GM04504 (cell line): Measurements from ENCODE around the gene HS3ST5.

Experiments
- DNase-seq: peaks from one replicate; pipeline ENCODE4 v3.0.0-alpha.2; 2012; ENCODE audit warnings: low read depth

HS3ST5 gene

GRCh38 chr6:114195027-114195365 is 147.8 kb downstream of the HS3ST5 start:
- no peak for DNase-seq

GRCh38 chr6:114194362-114195026 is 148.3 kb downstream of the HS3ST5 start:
- no peak for DNase-seq

DNA sequence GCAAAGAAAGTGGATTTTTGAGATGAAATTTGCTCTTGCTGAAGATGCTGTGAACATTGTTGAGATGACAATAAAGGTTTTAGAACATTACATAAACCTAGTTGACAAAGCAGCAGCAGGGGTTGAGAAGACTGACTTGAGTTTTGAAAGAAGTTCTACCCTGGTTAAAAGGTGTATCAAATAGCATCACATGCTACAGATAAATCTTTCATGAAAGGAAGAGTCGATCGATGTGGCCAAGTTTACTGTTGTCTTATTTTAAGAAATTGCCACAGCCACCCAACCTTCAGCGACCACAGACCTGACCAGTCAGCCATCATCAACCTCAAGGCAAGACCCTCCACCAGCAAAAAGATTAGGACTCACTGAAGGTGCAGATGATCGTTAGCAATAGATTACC is 155.3 kb downstream of the HS3ST5 start:
- no peak for DNase-seq

GRCh38 chr6:114181664-114182063 is 161.2 kb downstream of the HS3ST5 start:
- no peak for DNase-seq

DNA sequence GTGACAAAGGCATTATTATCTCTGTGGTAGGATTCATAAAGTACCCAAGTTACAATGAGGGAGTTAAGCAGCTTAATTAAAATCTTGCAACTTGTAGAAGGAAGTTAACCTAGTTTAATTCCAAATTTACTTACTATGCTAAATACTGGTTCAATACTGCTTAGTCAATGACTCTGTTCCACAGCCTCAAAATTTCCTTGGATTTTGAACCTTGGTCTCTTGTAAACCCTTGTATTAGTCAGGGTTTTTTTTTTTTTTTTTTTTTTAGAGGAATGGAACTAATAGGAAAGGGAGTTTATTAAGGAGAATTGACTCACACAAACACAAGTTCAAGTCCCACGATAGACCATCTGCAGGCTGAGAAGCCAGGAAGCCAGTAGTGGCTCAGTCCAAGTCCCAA is 163.4 kb downstream of the HS3ST5 start:
- no peak for DNase-seq

DNA sequence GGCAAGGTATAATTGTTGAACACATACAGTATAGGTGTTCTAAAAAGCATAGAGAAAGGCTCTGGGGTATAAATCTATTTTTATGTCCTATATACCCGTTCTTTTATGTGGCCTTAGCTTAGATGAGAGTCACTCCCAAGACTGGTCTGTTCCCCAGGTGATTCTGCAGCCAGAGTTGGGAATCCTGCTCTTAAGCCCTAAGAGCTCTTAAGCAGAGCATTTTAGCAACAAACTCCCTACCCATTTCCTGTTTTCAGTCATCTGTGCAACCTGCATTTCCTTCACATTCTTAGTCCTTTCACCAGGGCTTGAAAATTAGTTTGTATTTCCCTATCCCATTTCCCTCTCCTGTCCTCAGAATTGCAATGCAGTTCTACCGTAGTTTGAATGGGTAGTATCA is 166.1 kb downstream of the HS3ST5 start:
- no peak for DNase-seq

DNA sequence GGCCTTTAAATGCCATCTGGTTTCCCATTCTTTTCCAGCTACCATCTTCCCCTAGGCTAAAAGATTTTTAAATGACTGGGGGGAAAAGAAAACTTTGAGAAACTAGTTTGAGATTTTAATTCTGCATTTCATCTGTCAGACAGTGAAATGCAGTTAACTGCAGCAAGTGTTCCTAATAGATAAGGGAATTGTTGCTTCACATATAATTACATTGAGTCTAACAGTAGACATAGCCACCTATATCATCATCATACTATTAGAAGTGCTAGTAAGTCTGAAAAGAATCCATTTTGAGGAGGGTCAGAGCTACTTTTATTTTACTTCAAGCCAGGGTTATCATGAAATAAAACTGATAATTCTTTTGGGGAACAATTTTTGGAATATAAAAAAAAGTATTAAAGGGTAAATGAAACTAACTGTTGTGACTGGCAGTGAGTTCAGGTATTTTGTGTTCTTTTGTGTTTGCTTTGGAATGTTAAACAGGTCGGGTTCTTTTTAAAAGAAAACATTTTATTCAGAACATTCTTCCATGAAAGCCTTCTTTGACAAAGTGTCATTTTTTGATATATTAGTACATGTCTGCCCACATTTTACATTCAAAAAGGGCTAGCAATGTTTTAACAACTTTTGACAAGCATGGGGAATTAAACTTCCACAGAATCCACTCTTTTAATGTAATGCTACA is 170.1 kb downstream of the HS3ST5 start:
- DNase-seq = no peak

DNA sequence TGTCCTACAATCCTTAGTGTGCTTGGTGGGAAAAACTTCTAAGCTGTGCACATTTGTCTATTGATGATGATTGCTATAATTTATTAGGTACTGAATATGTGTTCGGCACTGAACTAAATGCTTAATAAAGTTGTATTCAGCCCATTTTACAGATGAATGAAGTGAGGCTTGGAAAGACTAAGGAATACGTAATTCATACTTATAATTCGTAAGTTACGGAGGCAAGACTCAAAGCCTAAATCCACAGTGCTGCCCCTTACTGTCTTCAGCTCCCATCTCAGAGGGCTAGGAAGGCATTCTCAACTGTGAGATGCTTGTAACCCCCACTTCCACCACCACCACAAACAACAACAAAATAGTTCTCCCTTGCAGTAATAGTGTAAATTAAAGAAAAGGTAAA is 171.3 kb downstream of the HS3ST5 start:
- DNase-seq = no peak

GRCh38 chr6:114170958-114171387 is 171.8 kb downstream of the HS3ST5 start:
- no peak for DNase-seq

GRCh38 chr6:114170372-114170771 is 172.5 kb downstream of the HS3ST5 start:
- DNase-seq = no peak

- DNase-seq = no peak
These were observed 173.1 kb downstream of the HS3ST5 start for GRCh38 chr6:114169763-114170162.

GRCh38 chr6:114167583-114168576 is 174.9 kb downstream of the HS3ST5 start:
- DNase-seq = no peak

- DNase-seq = no peak
These were observed 178.6 kb downstream of the HS3ST5 start for GRCh38 chr6:114164207-114164606.

GRCh38 chr6:114162691-114163347 is 180.0 kb downstream of the HS3ST5 start:
- no peak for DNase-seq

DNA sequence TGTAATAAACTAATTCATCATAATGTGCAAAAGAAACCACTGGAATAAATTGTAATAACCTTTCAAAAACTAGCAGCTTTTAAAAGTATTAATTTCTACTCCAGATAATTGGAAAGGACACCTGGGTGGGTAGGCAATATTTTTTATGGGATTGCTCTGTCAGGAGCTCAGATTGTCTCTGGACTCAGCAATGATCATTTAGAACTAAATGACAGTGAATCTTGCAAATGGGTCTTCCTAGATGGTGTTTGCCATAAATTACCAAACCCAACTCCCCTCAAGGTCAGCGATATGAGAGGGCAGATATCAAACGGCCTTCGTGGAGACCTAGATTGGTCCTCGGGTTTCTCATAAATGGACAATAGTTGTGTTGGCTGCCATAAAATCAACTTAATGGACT is 181.9 kb downstream of the HS3ST5 start:
- DNase-seq = no peak

DNA sequence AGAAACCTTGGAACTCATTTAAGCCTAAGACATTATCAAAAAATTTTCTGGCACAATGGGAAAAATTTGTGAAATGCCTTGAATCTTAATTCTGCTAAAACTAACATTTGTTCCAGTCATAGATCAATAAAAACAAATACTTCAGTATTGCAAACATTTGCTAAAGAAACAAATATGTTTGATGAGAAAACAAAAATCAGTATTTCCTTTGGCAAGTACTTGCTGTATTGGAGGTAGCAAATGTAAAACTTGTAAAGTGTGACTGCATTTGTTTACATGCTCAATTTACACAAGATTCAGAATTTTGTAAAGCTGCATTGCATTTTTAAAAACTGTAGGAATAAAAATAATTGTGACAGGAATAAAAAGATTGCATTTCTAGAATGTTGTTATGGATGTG is 183.1 kb downstream of the HS3ST5 start:
- DNase-seq = no peak

DNA sequence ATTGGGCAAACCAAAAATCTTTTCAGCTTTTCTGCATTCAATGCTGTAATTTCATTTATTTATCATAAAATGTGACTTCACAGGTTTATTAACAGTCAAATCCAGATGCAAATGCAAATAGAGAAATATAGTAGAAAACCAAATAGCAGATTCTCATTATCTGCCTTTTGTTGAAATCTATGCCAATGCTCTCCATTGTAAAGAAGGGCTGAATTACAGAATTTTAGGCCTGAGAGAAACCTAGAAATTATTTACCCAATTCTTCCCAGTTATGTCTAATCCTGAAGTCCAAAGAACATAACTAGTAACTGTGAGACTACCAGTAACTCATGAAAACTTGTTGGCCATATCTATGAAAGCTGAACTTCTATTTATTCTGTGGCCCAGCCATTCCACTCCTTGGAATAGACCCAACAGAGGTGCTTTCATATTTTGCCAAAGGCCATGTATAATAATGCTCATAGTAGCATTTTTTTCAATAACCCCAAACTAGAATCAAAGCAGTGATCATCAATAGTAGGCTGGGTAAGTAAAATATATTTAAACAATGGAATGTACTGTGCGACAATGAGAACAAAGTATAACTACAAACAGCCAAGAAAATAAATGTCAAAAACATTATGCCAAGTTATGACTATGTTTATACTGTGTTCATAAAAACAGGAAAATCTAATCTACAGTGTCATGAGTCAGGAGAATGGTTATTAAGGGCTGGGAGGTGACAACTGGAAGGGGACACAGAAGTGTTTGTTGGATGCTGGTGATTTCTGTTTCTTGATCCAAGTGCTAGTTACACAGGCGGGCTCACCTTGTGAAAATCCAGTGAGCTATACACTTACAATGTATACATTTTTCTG is 183.8 kb downstream of the HS3ST5 start:
- no peak for DNase-seq

DNA sequence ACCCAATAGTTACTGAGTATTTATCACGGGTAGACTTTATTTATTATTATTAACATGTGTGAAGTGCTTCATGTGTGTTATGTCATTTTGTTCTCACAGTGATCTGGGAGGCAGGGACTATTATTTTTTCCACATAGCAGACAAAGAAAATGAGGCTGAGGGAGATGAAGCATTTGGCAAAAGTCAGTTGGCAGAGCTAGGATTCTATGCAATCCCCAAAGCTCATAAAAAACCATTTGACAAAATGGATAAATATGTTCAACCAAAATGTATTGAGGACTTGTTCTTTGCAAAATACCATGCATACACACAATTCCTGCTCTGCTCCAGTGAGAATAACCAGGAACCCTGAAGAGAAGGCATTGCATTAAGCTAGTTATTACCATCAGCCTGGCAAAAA is 184.4 kb downstream of the HS3ST5 start:
- no peak for DNase-seq

DNA sequence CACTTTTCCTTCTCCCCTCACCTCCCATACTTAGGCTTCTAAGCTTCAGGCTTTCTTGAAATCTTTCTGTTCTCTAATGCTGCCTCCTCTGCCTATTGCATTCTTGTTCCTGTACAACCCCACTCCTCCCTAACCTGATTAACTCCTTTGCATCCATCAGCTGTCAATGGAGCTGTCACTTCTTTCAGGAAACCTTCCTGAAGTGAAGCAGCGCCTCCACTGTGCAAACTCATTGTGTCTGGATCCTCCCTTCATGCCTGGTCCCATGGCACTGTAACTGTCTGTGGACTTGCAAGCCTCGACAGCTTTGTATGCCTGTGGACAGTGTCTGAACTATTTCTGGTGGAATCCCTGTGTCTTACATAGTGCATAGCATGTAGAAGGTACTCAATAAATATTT is 185.0 kb downstream of the HS3ST5 start:
- no peak for DNase-seq

DNA sequence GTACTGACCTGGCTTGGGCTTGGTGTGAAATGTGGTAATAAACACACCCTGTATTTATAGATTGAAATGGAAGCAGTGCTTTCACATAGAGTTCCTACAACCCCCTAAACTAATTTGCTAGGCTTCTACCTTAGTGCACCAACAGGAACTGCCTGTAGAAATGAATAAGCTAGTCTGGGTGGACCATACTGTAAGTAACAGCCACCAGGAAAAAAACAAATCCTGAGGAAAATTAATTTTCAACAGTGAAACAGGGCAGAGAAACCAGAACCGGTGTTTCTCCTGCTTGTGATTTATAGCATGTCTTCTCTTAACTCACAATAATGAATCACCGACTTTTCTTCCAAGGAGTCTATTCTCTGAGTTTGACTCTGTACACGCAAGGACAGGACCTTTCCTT is 187.1 kb downstream of the HS3ST5 start:
- no peak for DNase-seq

DNA sequence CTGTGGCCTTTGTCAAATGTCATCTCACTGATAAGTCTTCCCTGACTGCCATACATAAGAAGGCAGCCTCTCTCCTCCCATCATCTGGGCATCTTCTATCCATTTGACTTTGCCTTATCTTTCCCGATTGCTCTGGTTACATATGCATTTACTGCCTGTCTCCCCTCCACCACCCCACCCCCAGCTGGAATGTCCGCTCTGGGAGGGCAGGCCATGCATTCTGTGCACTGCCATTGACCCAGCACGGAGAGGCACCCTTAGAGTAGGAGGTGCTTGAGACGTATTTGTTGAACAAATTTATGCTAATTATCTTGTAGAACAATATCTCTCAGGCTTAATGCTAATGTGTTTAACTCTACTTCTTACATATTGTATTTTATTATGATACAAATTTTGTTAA is 188.0 kb downstream of the HS3ST5 start:
- DNase-seq = no peak
